ENCODE measurements around the gene CCDC201.
"Not testable (repeated sequence)": the region's sequence is repeated elsewhere in the genome, so short reads cannot be mapped to it uniquely, and the experiment has no call there.

The CCDC201 gene

DNA sequence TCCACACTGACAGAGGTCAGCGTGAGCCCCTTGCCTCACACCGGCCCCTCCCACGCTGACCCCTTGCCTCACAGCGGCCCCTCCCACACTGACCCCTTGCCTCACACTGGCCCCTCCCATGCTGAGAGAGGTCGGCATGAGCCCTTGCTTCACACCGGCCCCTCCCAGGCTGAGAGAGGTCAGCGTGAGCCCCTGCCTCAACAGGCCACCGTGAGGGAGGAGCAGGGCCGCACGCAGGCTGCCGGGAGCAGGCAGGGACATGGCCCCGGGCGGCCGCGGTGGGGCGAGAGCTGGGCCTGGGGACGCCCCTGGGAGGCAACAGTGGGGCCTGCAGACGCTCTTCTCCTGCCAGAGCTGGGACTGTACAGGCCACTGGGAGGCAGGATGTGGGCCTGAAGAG, 59.1 kb downstream of the CCDC201 start:
- DNase-seq: not testable (repeated sequence)

DNA sequence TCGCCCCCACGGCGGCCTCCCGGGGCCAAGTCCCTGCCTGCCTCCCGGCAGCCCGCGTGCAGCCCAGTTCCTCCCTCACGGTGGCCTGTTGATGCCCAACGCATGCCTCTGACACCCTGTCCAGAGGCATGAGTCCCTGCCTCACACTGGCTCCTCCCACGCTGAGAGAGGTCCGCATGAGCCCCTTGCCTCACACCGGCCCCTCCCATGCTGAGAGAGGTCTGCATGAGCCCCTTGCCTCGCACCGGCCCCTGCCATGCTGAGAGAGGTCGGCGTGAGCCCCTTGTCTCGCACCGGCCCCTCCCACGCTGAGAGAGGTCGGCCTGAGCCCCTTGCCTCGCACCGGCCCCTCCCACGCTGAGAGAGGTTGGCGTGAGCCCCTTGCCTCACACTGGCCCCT, 59.9 kb downstream of the CCDC201 start:
- no peak for DNase-seq

DNA sequence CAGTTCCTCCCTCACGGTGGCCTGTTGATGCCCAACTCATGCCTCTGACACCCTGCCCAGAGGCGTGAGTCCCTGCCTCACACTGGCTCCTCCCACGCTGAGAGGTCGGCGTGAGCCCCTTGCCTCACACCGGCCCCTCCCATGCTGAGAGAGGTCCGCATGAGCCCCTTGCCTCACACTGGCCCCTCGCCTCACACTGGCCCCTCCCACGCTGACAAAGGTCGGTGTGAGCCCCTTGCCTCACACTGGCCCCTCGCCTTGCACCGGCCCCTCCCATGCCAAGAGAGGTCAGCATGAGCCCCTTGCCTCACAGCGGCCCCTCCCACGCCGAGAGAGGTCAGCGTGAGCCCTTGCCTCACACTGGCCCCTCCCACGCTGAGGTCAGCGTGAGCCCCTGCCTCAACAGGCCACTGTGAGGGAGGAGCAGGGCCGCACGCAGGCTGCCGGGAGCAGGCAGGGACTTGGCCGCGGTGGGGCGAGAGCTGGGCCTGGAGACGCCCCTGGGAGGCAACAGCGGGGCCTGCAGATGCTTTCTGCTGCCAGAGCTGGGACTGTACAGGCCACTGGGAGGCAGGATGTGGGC, 61.1 kb downstream of the CCDC201 start:
- not testable (repeated sequence) for DNase-seq

DNA sequence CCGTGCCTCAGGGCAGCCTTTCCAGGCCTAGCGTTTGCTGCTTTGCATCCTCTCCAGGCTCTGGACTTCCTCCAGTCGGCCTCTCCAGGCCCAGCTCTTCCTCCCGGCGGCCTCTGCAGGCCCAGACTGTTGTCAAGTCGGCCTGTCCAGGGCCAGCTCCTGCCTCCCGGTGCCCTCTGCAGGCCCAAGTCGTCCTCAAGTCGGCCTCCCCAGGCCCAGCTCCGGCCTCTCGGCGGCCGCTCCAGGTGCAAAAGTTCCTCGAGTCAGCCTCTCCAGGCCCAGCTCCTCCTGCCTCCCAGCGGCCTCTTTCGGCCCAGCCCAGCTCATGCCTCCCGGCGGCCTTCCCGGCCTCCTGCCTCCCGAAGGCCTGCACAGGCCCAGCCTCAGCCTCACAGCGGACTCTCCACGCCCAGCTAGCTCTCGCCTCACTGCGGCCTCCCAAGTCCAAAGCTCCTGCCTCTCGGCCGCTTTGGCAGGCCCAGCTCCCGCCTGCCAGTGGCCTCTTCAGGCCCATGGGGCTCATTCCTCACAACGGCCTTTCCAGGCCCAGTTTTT, 62.4 kb downstream of the CCDC201 start:
- DNase-seq: not testable (repeated sequence)

Measured in activated CD8-positive, alpha-beta memory T cell treated with anti-CD3 and anti-CD28 coated beads for 24 hours (primary cell).